ENCODE measurements around the gene ENTPD8. TPM values are rescaled to one million over a fixed set of nuclear protein-coding genes. Genes with fewer than 3 reads are reported as not detected.
"Not testable (repeated sequence)": the region's sequence is repeated elsewhere in the genome, so short reads cannot be mapped to it uniquely, and the experiment has no call there.

Gene ENTPD8
- total RNA-seq, 1 donor from 2014 or later: 0.21 TPM

GRCh38 chr9:137387114-137387890 lies 53.9 kb downstream of the ENTPD8 start:
- Mint-ChIP-seq H3K27me3 (ENCODE audit: unreplicated experiment) (peaks cover 8% of the 10 kb centered on the region), H3K4me1 (ENCODE audit: unreplicated experiment) (peaks cover 6% of the 10 kb centered on the region), H3K36me3 (ENCODE audit: low read depth, unreplicated experiment) (peaks cover 6% of the 10 kb centered on the region), H3K27ac (ENCODE audit: unreplicated experiment) (peak overlapping the region; percentile 86), H3K9me3 (ENCODE audit: unreplicated experiment) (no peaks in the 10 kb centered on the region), H3K4me3 (ENCODE audit: unreplicated experiment) (no peak overlapping the region)
- DNase-seq (ENCODE audit: low spot score): no peak
- TF ChIP-seq CTCF (IDR thresholded peaks at IDR 0.05; ENCODE audit: unreplicated experiment): no peak

GRCh38 chr9:137386507-137387113 lies 54.5 kb downstream of the ENTPD8 start:
- H3K27ac Mint-ChIP-seq (ENCODE audit: unreplicated experiment); DNase-seq (ENCODE audit: low spot score); H3K9me3 Mint-ChIP-seq (ENCODE audit: unreplicated experiment): not testable (repeated sequence)

GRCh38 chr9:137385061-137385655 lies 56.0 kb downstream of the ENTPD8 start:
- no peak overlapping the region for H3K4me3 Mint-ChIP-seq (ENCODE audit: unreplicated experiment)
- peaks cover 5% of the 10 kb centered on the region for H3K27me3 Mint-ChIP-seq (ENCODE audit: unreplicated experiment)

More at GRCh38 chr9:137386507-137387113, 54.5 kb downstream of the ENTPD8 start:
- H3K4me1 Mint-ChIP-seq (ENCODE audit: unreplicated experiment); H3K27me3 Mint-ChIP-seq (ENCODE audit: unreplicated experiment); H3K36me3 Mint-ChIP-seq (ENCODE audit: low read depth, unreplicated experiment); H3K4me3 Mint-ChIP-seq (ENCODE audit: unreplicated experiment): not testable (repeated sequence)

More at GRCh38 chr9:137385061-137385655, 56.0 kb downstream of the ENTPD8 start:
- TF ChIP-seq CTCF (IDR thresholded peaks at IDR 0.05; ENCODE audit: unreplicated experiment): no peak
- no peaks in the 10 kb centered on the region for H3K9me3 Mint-ChIP-seq (ENCODE audit: unreplicated experiment)
- peaks cover 3% of the 10 kb centered on the region for H3K36me3 Mint-ChIP-seq (ENCODE audit: low read depth, unreplicated experiment)
- H3K4me1 Mint-ChIP-seq (ENCODE audit: unreplicated experiment): peaks cover 4% of the 10 kb centered on the region
- no peak overlapping the region for H3K27ac Mint-ChIP-seq (ENCODE audit: unreplicated experiment)
- DNase-seq (ENCODE audit: low spot score): no peak

Small RNA genes lying within 50 kb of the gene (microRNA-seq; reads per million reads assigned to microRNA genes)
- gene MIR7114 (ENCODE audit: unreplicated experiment): 3.1 reads per million, percentile 39 among the genes with 10 or more reads in this experiment

Other genes starting within 250 kb of the ENTPD8 start
- gene TPRN, start 240.6 kb downstream of the ENTPD8 start, total RNA-seq (ENCODE audit: unreplicated experiment): 8.2 TPM
- 27.4 TPM for gene TMEM203, start 235.7 kb downstream of the ENTPD8 start, total RNA-seq (ENCODE audit: unreplicated experiment)
- gene NDOR1, start 235.7 kb downstream of the ENTPD8 start, total RNA-seq (ENCODE audit: unreplicated experiment): 22.5 TPM
- gene RNF208, start 219.1 kb downstream of the ENTPD8 start, total RNA-seq (ENCODE audit: unreplicated experiment): 1.1 TPM
- 1.4 TPM for gene CYSRT1, start 216.2 kb downstream of the ENTPD8 start, total RNA-seq (ENCODE audit: unreplicated experiment)
- not detected for gene RNF224, start 213.9 kb downstream of the ENTPD8 start, total RNA-seq (ENCODE audit: unreplicated experiment)
- not detected for gene SLC34A3, start 210.5 kb downstream of the ENTPD8 start, total RNA-seq (ENCODE audit: unreplicated experiment)
- 134 TPM for gene TUBB4B, start 200.1 kb downstream of the ENTPD8 start, total RNA-seq (ENCODE audit: unreplicated experiment)
- gene STPG3, start 190.1 kb downstream of the ENTPD8 start, total RNA-seq (ENCODE audit: unreplicated experiment): not detected
- 65.6 TPM for gene NELFB, start 186.0 kb downstream of the ENTPD8 start, total RNA-seq (ENCODE audit: unreplicated experiment)
- 37.7 TPM for gene TOR4A, start 163.6 kb downstream of the ENTPD8 start, total RNA-seq (ENCODE audit: unreplicated experiment)
- 170 TPM for gene NRARP, start 139.1 kb downstream of the ENTPD8 start, total RNA-seq (ENCODE audit: unreplicated experiment)
- 19.9 TPM for gene EXD3, start 18.2 kb downstream of the ENTPD8 start, total RNA-seq (ENCODE audit: unreplicated experiment)
- 0.36 TPM for gene NOXA1, start 18.0 kb downstream of the ENTPD8 start, total RNA-seq (ENCODE audit: unreplicated experiment)
- 43.0 TPM for gene NSMF, start 18.0 kb upstream of the ENTPD8 start, total RNA-seq (ENCODE audit: unreplicated experiment)
- 3.9 TPM for gene PNPLA7, start 109.0 kb upstream of the ENTPD8 start, total RNA-seq (ENCODE audit: unreplicated experiment)
- gene MRPL41, start 110.5 kb upstream of the ENTPD8 start, total RNA-seq (ENCODE audit: unreplicated experiment): 41.4 TPM
- 32.2 TPM for gene DPH7, start 137.6 kb upstream of the ENTPD8 start, total RNA-seq (ENCODE audit: unreplicated experiment)
- gene ZMYND19, start 149.2 kb upstream of the ENTPD8 start, total RNA-seq (ENCODE audit: unreplicated experiment): 25.6 TPM
- 20.3 TPM for gene ARRDC1, start 164.3 kb upstream of the ENTPD8 start, total RNA-seq (ENCODE audit: unreplicated experiment)
- 120 TPM for gene EHMT1, start 177.6 kb upstream of the ENTPD8 start, total RNA-seq (ENCODE audit: unreplicated experiment)